CD4-positive, alpha-beta memory T cell (primary cell): ENCODE results near the gene CNR2. TPM values are rescaled to one million over a fixed set of nuclear protein-coding genes. Genes with fewer than 3 reads are reported as not detected.

Experiments
- CTCF ChIA-PET: fragments of 350-600 bp; sonication (Branson Sonifier 250); formaldehyde crosslinking; loops from one replicate; lab custom pipeline; 2021; ENCODE audit warnings: inconsistent platforms; ENCODE audit not compliant: partially characterized antibody; lab: Charles Lee
- POLR2A ChIA-PET: fragments of 350-600 bp; sonication (Branson Sonifier 250); formaldehyde crosslinking; loops from one replicate; lab custom pipeline; 2021; ENCODE audit not compliant: partially characterized antibody; lab: Charles Lee
- DNase-seq, 5 donors: peaks; one replicate each; pipeline versions ENCODE4 v3.0.0 to v3.0.0-alpha.2; 2020 to 2022; ENCODE audit warnings: mixed read lengths in 1 of 5
- H3K27ac ChIP-seq: one replicate; pipeline ENCODE4 v1.7.0; 2013; ENCODE audit warnings: low read depth, low read length
- H3K27me3 ChIP-seq: 2 replicates; pipeline ENCODE4 v1.7.0; 2013; ENCODE audit warnings: mild to moderate bottlenecking, low read length, moderate library complexity; ENCODE audit not compliant: insufficient read depth
- H3K36me3 ChIP-seq: 2 replicates; pipeline ENCODE4 v1.7.0; 2013; ENCODE audit warnings: mild to moderate bottlenecking, low read length, moderate library complexity; ENCODE audit not compliant: insufficient read depth
- H3K4me1 ChIP-seq: 2 replicates; pipeline ENCODE4 v1.7.0; 2013; ENCODE audit warnings: mild to moderate bottlenecking, low read length, moderate library complexity; ENCODE audit not compliant: insufficient read depth
- H3K4me3 ChIP-seq, 2 donors: one replicate each; pipeline ENCODE4 v1.7.0; 2013; ENCODE audit warnings: low read length in 2 of 2, mild to moderate bottlenecking in 1 of 2
- H3K9me3 ChIP-seq, 2 donors: one replicate each; pipeline ENCODE4 v1.7.0; 2013; ENCODE audit warnings: low read length in 2 of 2, control low read depth in 1 of 2; ENCODE audit not compliant: control insufficient read depth in 1 of 2
- H3K27ac Mint-ChIP-seq, 7 donors: one replicate each; pipeline ENCODE4 v1.8.0; 2020 to 2021; ENCODE audit warnings: mixed read lengths in 7 of 7, mild to moderate bottlenecking in 6 of 7, inconsistent platforms in 3 of 7, moderate library complexity in 3 of 7
- H3K27me3 Mint-ChIP-seq, 2 donors: one replicate each; pipeline ENCODE4 v1.8.0; 2020 to 2021; ENCODE audit warnings: mixed read lengths in 2 of 2
- H3K36me3 Mint-ChIP-seq, 2 donors: one replicate each; pipeline ENCODE4 v1.8.0; 2020 to 2021; ENCODE audit warnings: mixed read lengths in 2 of 2, inconsistent platforms in 1 of 2, mild to moderate bottlenecking in 1 of 2
- H3K4me1 Mint-ChIP-seq, 4 donors: one replicate each; pipeline ENCODE4 v1.8.0; 2020 to 2021; ENCODE audit warnings: mixed read lengths in 4 of 4, mild to moderate bottlenecking in 1 of 4
- H3K4me3 Mint-ChIP-seq, 8 donors: one replicate each; pipeline ENCODE4 v1.8.0; 2020 to 2021; ENCODE audit warnings: mixed read lengths in 8 of 8, mild to moderate bottlenecking in 7 of 8, moderate library complexity in 6 of 8, inconsistent platforms in 3 of 8
- H3K9me3 Mint-ChIP-seq, 8 donors: one replicate each; pipeline ENCODE4 v1.8.0; 2020 to 2021; ENCODE audit warnings: mixed read lengths in 8 of 8, mild to moderate bottlenecking in 5 of 8, inconsistent platforms in 3 of 8, moderate library complexity in 1 of 8
- intact Hi-C: fragments of 100-400 bp; cut with micrococcal nuclease; formaldehyde crosslinking; loops from one replicate; pipeline ENCODE4 v1.15.1; 2023
- polyA plus RNA-seq, 2 donors: library from polyadenylated mRNA; unstranded; fragments of 300-500 nt; fragmentation: Illumina TruSeq; gene quantifications; one replicate each; pipeline ENCODE4 v1.2.3, GENCODE V29; 2021
- total RNA-seq, 2 experiments: library from RNA; stranded (reverse); gene quantifications; one replicate each; pipeline ENCODE4 v1.2.3, GENCODE V29; 2021

CNR2 gene
- total and polyA plus RNA-seq, 4 experiments from 2014 or later: 0.36 TPM; not detected in 3

DNA sequence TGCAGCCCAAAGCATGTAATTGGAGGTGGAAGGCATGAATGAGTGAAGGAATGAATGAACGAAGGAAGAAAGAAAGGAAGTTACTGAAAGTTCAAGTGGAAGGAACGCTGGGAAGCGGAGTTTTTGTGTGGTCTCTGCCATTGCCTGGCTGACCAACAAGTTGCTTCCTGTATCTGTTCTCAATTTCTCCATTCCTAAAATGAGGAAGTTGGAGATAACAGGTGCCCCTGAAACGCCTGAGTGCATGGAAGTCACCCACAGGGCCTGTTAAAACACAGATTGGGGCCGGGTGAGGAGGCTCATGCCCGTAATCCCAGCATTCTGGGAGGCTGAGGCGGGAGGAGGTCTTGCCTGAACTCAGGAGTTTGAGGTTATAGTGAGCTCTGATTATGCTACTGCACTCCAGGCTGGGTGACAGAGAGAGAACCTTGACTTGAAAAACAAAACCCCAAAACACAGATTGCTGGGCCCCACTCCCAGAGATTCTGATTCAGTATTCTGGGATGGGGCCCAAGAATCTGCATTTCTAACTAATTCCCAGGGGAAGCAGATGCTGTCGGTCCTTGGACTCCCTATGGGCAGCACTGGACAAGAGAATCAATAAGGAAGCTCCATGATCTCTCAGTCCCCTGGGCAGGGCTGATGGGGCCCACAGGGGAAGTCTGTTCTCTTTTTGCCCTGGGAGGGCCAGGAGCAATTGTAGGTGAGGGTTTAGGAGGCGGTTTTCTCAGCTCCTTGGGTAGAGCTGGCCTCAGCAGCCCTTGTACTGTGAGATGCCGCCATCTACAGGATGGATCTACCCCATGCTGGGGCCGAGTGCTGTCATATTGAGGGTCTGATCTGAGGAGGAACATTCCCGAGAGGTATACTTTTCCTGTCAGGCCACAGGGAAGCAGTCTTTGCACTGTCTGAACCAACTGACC, 3.3 kb upstream of the CNR2 start:
- Histone ChIP-seq H3K27me3 (no peaks in the 10 kb centered on the region), H3K4me1 (peaks cover 17% of the 10 kb centered on the region), H3K9me3 (no peaks in the 10 kb centered on the region), H3K27ac (no peak overlapping the region), H3K4me3 (no peak overlapping the region), H3K36me3 (no peaks in the 10 kb centered on the region)
- H3K4me3 Mint-ChIP-seq: no peak overlapping the region
- peaks cover 6 to 26% (median 16%) of the 10 kb centered on the region in 4 donors for H3K4me1 Mint-ChIP-seq
- H3K9me3 Mint-ChIP-seq: no peaks in the 10 kb centered on the region
- ChIA-PET CTCF (interaction anchor here (1.2 to 2.0 kb wide), 4 partner anchors 105 to 145 kb away, joined by 3 to 14 read pairs (median 8); no protein-coding TSS in a partner anchor), POLR2A (interaction anchor here (0.7 to 1.0 kb wide), 2 partner anchors 106 to 145 kb away, joined by 3 to 4 read pairs; no protein-coding TSS in a partner anchor)
- H3K27ac Mint-ChIP-seq: peak overlapping the region in 1 of 7 donors; percentile 53
- intact Hi-C loops: loop anchor here (1.0 kb wide), 2 partner anchors 107 to 144 kb away; no protein-coding TSS in a partner anchor
- no peaks in the 10 kb centered on the region for H3K36me3 Mint-ChIP-seq
- DNase-seq: peak; percentile 14 to 46 (median 22)
- peaks cover 0 to 1% of the 10 kb centered on the region in 2 donors for H3K27me3 Mint-ChIP-seq

DNA sequence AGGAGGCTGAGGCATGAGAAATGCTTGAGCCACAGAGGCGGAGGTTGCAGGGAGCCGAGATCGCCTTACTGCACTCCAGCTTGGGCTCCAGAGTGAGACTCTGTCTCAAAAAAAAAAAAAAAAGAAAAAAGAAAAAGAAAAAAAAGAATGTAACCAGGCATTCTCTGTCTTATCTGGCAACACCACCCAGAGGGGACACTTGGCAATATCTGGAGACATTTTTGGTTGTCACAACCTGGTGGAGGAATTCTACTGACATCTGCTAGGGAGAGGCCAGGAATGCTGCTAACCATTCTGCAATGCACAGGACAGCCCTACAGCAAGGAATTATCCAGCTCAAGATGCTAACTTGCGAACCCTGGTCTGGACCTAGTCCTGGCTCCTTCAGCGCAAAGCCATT, 2.3 kb upstream of the CNR2 start:
- no peak overlapping the region for H3K27ac Mint-ChIP-seq
- CTCF ChIA-PET: interaction anchor here (1.2 to 2.0 kb wide), 2 partner anchors 106 to 141 kb away, joined by 3 to 10 read pairs; no protein-coding TSS in a partner anchor

DNA sequence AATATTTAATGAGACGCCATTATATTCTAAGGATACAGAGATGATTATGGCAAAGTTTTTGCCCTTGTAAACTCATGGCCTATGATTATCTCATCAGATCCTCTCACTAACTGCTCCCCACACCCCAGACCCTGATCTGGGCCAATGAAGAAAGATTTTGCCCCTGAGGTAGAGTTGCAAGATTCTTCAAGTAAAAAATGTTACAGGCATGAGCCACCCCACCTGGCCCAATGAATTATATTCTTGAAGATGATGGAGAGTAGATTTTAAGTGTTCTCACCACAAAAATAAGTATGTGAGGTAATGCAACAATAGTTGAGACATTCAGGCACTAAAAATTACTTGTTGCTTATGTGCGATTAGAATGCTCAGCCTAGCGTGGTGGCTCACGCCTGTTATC, 1.8 kb upstream of the CNR2 start:
- H3K27ac Mint-ChIP-seq: peak overlapping the region in 1 of 7 donors; percentile 53

More for the DNA sequence above, 2.3 kb upstream of the CNR2 start:
- Mint-ChIP-seq H3K4me1 (peaks cover 11 to 32% (median 20%) of the 10 kb centered on the region in 4 donors), H3K36me3 (no peaks in the 10 kb centered on the region), H3K9me3 (no peaks in the 10 kb centered on the region), H3K27me3 (peaks cover 1 to 3% of the 10 kb centered on the region in 2 donors), H3K4me3 (no peak overlapping the region)
- POLR2A ChIA-PET: no interaction called here
- Histone ChIP-seq H3K4me3 (no peak overlapping the region), H3K9me3 (no peaks in the 10 kb centered on the region), H3K4me1 (peaks cover 17% of the 10 kb centered on the region), H3K27me3 (no peaks in the 10 kb centered on the region), H3K36me3 (no peaks in the 10 kb centered on the region), H3K27ac (no peak overlapping the region)
- intact Hi-C loops: no loop called here
- DNase-seq: no peak

DNA sequence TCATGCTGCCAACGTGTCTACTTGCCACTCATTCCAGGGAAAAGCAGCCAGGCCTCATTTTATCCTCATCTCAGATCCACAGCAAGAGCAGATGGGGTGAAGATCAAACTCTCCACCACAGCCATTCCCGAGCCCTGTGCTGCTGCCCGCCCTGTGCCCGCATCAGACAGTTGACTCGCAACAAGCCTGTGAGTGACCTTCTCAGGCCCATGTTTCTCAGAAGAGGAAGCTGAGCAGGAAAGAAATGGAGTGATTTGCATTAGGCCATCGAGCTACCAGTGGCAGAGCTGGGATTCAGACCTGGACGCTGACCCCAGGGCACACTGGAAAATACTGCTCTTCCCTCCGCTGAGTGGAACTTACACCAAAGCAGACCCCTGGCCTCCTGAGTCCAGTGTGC, 1.2 kb downstream of the CNR2 start:
- POLR2A ChIA-PET: no interaction called here
- peak overlapping the region in 1 of 8 donors; percentile 29 for H3K4me3 Mint-ChIP-seq
- peaks cover 8 to 11% of the 10 kb centered on the region in 2 donors for H3K27me3 Mint-ChIP-seq
- H3K27ac Mint-ChIP-seq: no peak overlapping the region
- H3K4me1 Mint-ChIP-seq: peaks cover 18 to 40% (median 27%) of the 10 kb centered on the region in 4 donors
- H3K36me3 Mint-ChIP-seq: no peaks in the 10 kb centered on the region
- Histone ChIP-seq H3K36me3 (no peaks in the 10 kb centered on the region), H3K27ac (no peak overlapping the region), H3K9me3 (no peaks in the 10 kb centered on the region), H3K4me3 (no peak overlapping the region), H3K4me1 (peaks cover 28% of the 10 kb centered on the region), H3K27me3 (no peaks in the 10 kb centered on the region)
- CTCF ChIA-PET: no interaction called here
- intact Hi-C loops: no loop called here
- H3K9me3 Mint-ChIP-seq: no peaks in the 10 kb centered on the region
- DNase-seq: no peak

More for the DNA sequence above, 1.8 kb upstream of the CNR2 start:
- Mint-ChIP-seq H3K9me3 (no peaks in the 10 kb centered on the region), H3K4me3 (no peak overlapping the region), H3K36me3 (no peaks in the 10 kb centered on the region), H3K27me3 (peaks cover 1 to 5% of the 10 kb centered on the region in 2 donors), H3K4me1 (peaks cover 13 to 32% (median 23%) of the 10 kb centered on the region in 4 donors)
- no peak overlapping the region for H3K4me3 ChIP-seq
- H3K27me3 ChIP-seq: no peaks in the 10 kb centered on the region
- DNase-seq: no peak
- peaks cover 17% of the 10 kb centered on the region for H3K4me1 ChIP-seq
- ChIA-PET POLR2A (no interaction called here), CTCF (no interaction called here)
- H3K27ac ChIP-seq: no peak overlapping the region
- intact Hi-C loops: no loop called here
- H3K9me3 ChIP-seq: no peaks in the 10 kb centered on the region
- H3K36me3 ChIP-seq: no peaks in the 10 kb centered on the region

DNA sequence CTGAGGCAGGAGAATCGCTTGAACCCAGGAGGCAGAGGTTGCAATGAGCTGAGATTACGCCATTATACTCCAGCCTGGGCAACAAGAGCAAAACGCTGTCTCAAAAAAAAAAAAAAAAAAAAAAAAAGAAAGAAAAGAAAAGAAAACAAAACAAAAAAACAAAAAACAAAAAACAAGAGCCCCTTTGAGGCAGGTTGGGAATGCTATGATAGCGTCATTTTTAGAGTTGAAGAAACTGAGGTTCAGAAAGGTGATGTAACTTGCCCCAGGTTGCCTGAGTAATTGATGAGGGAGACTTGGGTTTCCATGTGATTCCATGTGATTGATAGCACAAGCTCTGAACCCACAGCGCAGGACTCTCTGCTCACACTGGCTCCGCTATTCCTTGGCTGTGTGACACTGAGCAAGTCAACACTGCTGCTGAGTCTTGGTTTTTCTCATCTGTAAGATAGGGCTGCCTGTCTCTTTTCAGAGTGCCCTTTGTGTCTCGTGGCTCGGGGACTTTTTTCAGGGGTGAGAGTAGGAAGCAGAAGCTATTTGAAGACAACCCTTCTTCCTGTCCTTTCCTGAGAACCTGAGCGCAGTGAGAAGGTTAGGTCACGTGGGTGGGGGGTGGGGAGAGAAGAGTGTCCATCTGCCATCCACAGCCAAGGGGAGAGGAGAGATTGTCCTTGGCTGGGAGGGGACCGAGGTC, 2.5 kb downstream of the CNR2 start:
- peaks cover 8 to 15% of the 10 kb centered on the region in 2 donors for H3K27me3 Mint-ChIP-seq
- no peaks in the 10 kb centered on the region for H3K9me3 Mint-ChIP-seq
- no peaks in the 10 kb centered on the region for H3K36me3 Mint-ChIP-seq
- intact Hi-C loops: no loop called here
- peaks cover 18 to 40% (median 27%) of the 10 kb centered on the region in 4 donors for H3K4me1 Mint-ChIP-seq
- H3K4me1 ChIP-seq: peaks cover 28% of the 10 kb centered on the region
- no peaks in the 10 kb centered on the region for H3K27me3 ChIP-seq
- POLR2A ChIA-PET: no interaction called here
- no peak overlapping the region for H3K27ac Mint-ChIP-seq
- no peak overlapping the region for H3K4me3 ChIP-seq
- CTCF ChIA-PET: no interaction called here
- peak overlapping the region in 2 of 8 donors; percentile 15 to 52 for H3K4me3 Mint-ChIP-seq
- H3K27ac ChIP-seq: no peak overlapping the region
- no peak for DNase-seq
- no peaks in the 10 kb centered on the region for H3K9me3 ChIP-seq
- no peaks in the 10 kb centered on the region for H3K36me3 ChIP-seq

DNA sequence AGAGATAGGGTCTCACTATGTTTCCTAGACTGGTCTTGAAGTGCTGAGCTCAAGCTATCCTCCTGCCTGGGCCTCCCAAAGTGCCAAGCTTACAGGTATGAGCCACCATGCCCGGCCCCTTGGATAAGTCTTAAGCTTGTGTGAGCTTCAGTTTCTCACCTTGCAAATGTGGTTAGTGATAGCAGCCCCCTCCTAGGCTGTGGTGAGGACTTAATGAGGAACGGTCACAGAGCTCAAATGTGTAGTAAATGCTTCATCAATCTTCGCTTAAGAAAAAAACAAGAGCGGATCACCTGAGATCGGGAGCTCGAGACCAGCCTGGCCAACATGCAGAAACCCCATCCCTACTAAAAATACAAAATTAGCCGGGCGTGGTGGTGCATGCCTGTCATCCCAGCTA, 3.0 kb downstream of the CNR2 start:
- Histone ChIP-seq H3K27me3 (no peaks in the 10 kb centered on the region), H3K4me1 (peaks cover 28% of the 10 kb centered on the region), H3K36me3 (no peaks in the 10 kb centered on the region), H3K9me3 (no peaks in the 10 kb centered on the region), H3K4me3 (no peak overlapping the region), H3K27ac (no peak overlapping the region)
- H3K27me3 Mint-ChIP-seq: peaks cover 8 to 18% of the 10 kb centered on the region in 2 donors
- peaks cover 18 to 40% (median 27%) of the 10 kb centered on the region in 4 donors for H3K4me1 Mint-ChIP-seq
- H3K4me3 Mint-ChIP-seq: peak overlapping the region in 1 of 8 donors; percentile 59
- ChIA-PET CTCF (interaction anchor here (1.0 kb wide), 1 partner anchor 136 kb away, joined by 4 read pairs; no protein-coding TSS in a partner anchor), POLR2A (no interaction called here)
- no peak for DNase-seq
- H3K9me3 Mint-ChIP-seq: no peaks in the 10 kb centered on the region
- intact Hi-C loops: no loop called here
- H3K36me3 Mint-ChIP-seq: no peaks in the 10 kb centered on the region
- no peak overlapping the region for H3K27ac Mint-ChIP-seq
